Measurements from ENCODE around the gene TBC1D14. TPM values are rescaled to one million over a fixed set of nuclear protein-coding genes. Genes with fewer than 3 reads are reported as not detected.
A peak's percentile ranks its signal among the peaks of the same experiment; 100 is the strongest.

Gene TBC1D14
- total and polyA plus RNA-seq, 9 of the 15 experiments (the other 6 are each of a cell fraction or from before 2014, with no cell fraction given), result 2.1 to 59.6 (median 44.8) TPM

GRCh38 chr4:6925357-6925836 is 15.8 kb downstream of the TBC1D14 start (continued):
- no peak for TF ChIP-seq E2F4 (CRISPR knock-in tag; IDR thresholded peaks at IDR 0.05; ENCODE audit: low read depth)
- no peak for TF ChIP-seq ZNF695 (CRISPR knock-in tag; IDR thresholded peaks at IDR 0.05)
- no peak for TF ChIP-seq EHMT2 (IDR thresholded peaks at IDR 0.05)
- no peak for TF ChIP-seq RHOXF2B (CRISPR knock-in tag; conservative IDR thresholded peaks at IDR 0.05)
- no peak for TF ChIP-seq NFIC (IDR thresholded peaks at IDR 0.05)
- no peak for TF ChIP-seq ZNF75A (CRISPR knock-in tag; IDR thresholded peaks at IDR 0.05)
- TF ChIP-seq MCM3 (IDR thresholded peaks at IDR 0.05), result no peak
- TF ChIP-seq BCOR (IDR thresholded peaks at IDR 0.05), result peak; percentile 43; the same call in 1 of the 2 replicates
- no peak for TF ChIP-seq MITF (IDR thresholded peaks at IDR 0.05)
- TF ChIP-seq MAZ (CRISPR knock-in tag; conservative IDR thresholded peaks at IDR 0.05 in 1 of 2, IDR thresholded peaks at IDR 0.05 in 1 of 2), result peak; percentile 36 to 43; a peak in 2 of 4 replicates
- peak; percentile 79; the same call in 1 of the 2 replicates for TF ChIP-seq MTA1 (IDR thresholded peaks at IDR 0.05; ENCODE audit: borderline replicate concordance)
- TF ChIP-seq GATAD2B (IDR thresholded peaks at IDR 0.05; ENCODE audit: borderline replicate concordance), result no peak
- peak; percentile 16; the same call in 1 of the 2 replicates for TF ChIP-seq MTA3 (IDR thresholded peaks at IDR 0.05; ENCODE audit: borderline replicate concordance)
- no peak for TF ChIP-seq POLR2H (tag; IDR thresholded peaks at IDR 0.05; ENCODE audit: low read depth)
- no peak for TF ChIP-seq PURB (CRISPR knock-in tag; IDR thresholded peaks at IDR 0.05; ENCODE audit: low read depth)
- TF ChIP-seq E2F3 (CRISPR knock-in tag; IDR thresholded peaks at IDR 0.05), result no peak
- peak; percentile 77 for TF ChIP-seq CXXC5 (CRISPR knock-in tag; IDR thresholded peaks at IDR 0.05)
- TF ChIP-seq ELF1 (tag; IDR thresholded peaks at IDR 0.05), result peak; percentile 72; the same call in 1 of the 2 replicates
- no peak for TF ChIP-seq ZNF143 (CRISPR knock-in tag; IDR thresholded peaks at IDR 0.05)
- TF ChIP-seq ZNF507 (tag; conservative IDR thresholded peaks at IDR 0.05), result no peak
- TF ChIP-seq NFE2L1 (tag; IDR thresholded peaks at IDR 0.05; ENCODE audit: borderline replicate concordance, low read depth), result no peak
- 0 out of 2 replicates have a peak, but pooled peaks have one; percentile 26 for TF ChIP-seq BCL6 (CRISPR knock-in tag; IDR thresholded peaks at IDR 0.05)
- TF ChIP-seq TEAD4 (IDR thresholded peaks at IDR 0.05; ENCODE audit: low read length), result peak; percentile 70; the same call in 1 of the 2 replicates
- TF ChIP-seq TEAD4 (CRISPR knock-in tag; IDR thresholded peaks at IDR 0.05; ENCODE audit: borderline replicate concordance), result no peak
- TF ChIP-seq ZBTB49 (CRISPR knock-in tag; IDR thresholded peaks at IDR 0.05; ENCODE audit: borderline replicate concordance), result no peak
- peak; percentile 66 for TF ChIP-seq MYC (IDR thresholded peaks at IDR 0.05; ENCODE audit: low read depth, low read length)
- TF ChIP-seq MYC (CRISPR knock-in tag; IDR thresholded peaks at IDR 0.05; ENCODE audit: borderline replicate concordance, low read depth), result no peak
- TF ChIP-seq TGIF2 (CRISPR knock-in tag; IDR thresholded peaks at IDR 0.05), result no peak

Data from K562 (cell line).